ENCODE results near the gene CAPN2. TPM values are rescaled to one million over a fixed set of nuclear protein-coding genes. Genes with fewer than 3 reads are reported as not detected.

CAPN2 gene
- total RNA-seq, 1 donor from 2014 or later: 391 TPM

DNA sequence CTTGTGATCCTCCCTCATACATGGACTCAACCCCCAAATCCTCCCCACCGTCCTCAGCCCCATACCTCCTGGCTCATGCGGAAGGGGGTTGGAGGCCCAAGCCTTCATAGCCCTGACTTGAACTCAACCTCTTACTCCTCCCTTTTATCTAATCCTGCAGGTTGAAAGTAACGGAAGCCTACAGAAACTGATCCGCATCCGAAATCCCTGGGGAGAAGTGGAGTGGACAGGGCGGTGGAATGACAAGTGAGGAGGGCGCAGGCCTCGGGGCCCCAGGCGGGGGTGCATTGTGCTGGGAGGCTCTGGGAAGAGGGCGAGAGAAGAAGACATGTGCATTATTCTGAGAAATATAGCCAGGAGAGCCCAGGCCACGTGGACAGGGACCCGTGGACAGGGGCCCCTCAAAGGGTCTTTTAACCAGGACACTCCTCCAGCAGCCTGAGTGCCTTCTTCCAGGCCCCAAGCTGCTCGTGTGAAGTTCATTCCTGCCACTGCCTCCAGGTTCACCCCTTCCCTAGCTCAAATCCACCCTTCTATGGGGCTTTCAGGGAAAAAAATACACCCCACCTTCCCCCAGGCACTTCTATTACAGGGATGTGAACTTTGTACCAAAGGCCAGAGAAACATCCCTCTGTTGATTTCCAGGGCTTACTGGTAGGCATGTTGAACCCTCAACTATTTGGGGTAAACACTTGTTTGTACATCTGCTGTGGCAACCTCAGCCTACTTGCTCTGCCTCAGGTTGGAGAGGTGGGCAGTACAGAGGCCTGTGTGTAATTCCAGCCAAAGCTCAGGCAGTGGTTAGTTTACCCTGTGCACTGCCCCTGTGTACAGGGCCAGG lies 38.6 kb downstream of the CAPN2 start:
- H3K27ac Mint-ChIP-seq (ENCODE audit: unreplicated experiment): no peak overlapping the region

DNA sequence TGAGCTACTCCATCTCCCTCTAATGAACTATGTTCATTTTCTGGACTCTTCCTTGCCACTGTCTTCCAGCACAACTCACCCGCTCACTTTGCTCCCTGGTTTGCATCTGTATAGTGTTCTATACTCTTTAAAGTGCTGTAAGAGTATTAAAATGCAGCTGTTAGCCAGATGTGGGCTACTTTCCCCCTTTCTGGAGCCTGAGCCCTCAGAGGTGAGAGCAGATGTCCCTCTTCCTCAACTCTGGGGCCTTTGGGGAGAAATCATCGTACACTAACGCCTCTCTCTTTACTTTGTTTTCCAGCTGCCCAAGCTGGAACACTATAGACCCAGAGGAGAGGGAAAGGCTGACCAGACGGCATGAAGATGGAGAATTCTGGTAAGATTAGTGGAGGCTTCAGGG lies 39.4 kb downstream of the CAPN2 start:
- Histone ChIP-seq H3K9me3 (ENCODE audit: insufficient read depth, low read depth, low read length) (no peaks in the 10 kb centered on the region), H2AFZ (ENCODE audit: low read depth, low read length) (no peak overlapping the region)

More for the DNA sequence above, 38.6 kb downstream of the CAPN2 start:
- H3K4me1 Mint-ChIP-seq (ENCODE audit: low read depth, unreplicated experiment): peaks cover 15% of the 10 kb centered on the region
- H3K9me3 ChIP-seq (ENCODE audit: insufficient read depth, low read depth, low read length): no peaks in the 10 kb centered on the region
- peaks cover 25% of the 10 kb centered on the region for H3K4me1 ChIP-seq (ENCODE audit: insufficient read depth, low read length)
- no peaks in the 10 kb centered on the region for H3K9me3 Mint-ChIP-seq (ENCODE audit: unreplicated experiment)
- DNase-seq (ENCODE audit: low read depth) (no peak), FAIRE-seq (no peak)
- H2AFZ ChIP-seq (ENCODE audit: low read depth, low read length): no peak overlapping the region
- H3K4me2 ChIP-seq (ENCODE audit: low read length): no peak overlapping the region
- peak overlapping the region; percentile 40 for H3K4me3 Mint-ChIP-seq (ENCODE audit: unreplicated experiment)
- peaks cover 43% of the 10 kb centered on the region for H3K79me2 ChIP-seq (ENCODE audit: insufficient read depth, low read length)
- H3K36me3 Mint-ChIP-seq (ENCODE audit: low read depth, unreplicated experiment): peaks cover 42% of the 10 kb centered on the region
- H3K4me3 ChIP-seq (ENCODE audit: insufficient read depth, low read depth, low read length): no peak overlapping the region
- no peak overlapping the region for H3K9ac ChIP-seq (ENCODE audit: low read length)
- H3K27me3 ChIP-seq (ENCODE audit: insufficient read depth, low read length): no peaks in the 10 kb centered on the region
- no peaks in the 10 kb centered on the region for H3K27me3 Mint-ChIP-seq (ENCODE audit: low read depth, unreplicated experiment)
- no peak overlapping the region for H3K27ac ChIP-seq (ENCODE audit: low read depth, low read length)
- H4K20me1 ChIP-seq (ENCODE audit: insufficient read depth, low read length): peaks cover 53% of the 10 kb centered on the region
- TF ChIP-seq EZH2 (IDR thresholded peaks at IDR 0.05; ENCODE audit: insufficient read depth, low read length): no peak
- TF ChIP-seq, protein P1, sequence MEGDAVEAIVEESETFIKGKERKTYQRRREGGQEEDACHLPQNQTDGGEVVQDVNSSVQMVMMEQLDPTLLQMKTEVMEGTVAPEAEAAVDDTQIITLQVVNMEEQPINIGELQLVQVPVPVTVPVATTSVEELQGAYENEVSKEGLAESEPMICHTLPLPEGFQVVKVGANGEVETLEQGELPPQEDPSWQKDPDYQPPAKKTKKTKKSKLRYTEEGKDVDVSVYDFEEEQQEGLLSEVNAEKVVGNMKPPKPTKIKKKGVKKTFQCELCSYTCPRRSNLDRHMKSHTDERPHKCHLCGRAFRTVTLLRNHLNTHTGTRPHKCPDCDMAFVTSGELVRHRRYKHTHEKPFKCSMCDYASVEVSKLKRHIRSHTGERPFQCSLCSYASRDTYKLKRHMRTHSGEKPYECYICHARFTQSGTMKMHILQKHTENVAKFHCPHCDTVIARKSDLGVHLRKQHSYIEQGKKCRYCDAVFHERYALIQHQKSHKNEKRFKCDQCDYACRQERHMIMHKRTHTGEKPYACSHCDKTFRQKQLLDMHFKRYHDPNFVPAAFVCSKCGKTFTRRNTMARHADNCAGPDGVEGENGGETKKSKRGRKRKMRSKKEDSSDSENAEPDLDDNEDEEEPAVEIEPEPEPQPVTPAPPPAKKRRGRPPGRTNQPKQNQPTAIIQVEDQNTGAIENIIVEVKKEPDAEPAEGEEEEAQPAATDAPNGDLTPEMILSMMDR (IDR thresholded peaks at IDR 0.05; ENCODE audit: insufficient read depth, low read depth, low read length): no peak
- peaks cover 82% of the 10 kb centered on the region for H3K36me3 ChIP-seq (ENCODE audit: insufficient read depth, low read length)

More for the DNA sequence above, 39.4 kb downstream of the CAPN2 start:
- peaks cover 85% of the 10 kb centered on the region for H3K36me3 ChIP-seq (ENCODE audit: insufficient read depth, low read length)
- Mint-ChIP-seq H3K9me3 (ENCODE audit: unreplicated experiment) (no peaks in the 10 kb centered on the region), H3K27me3 (ENCODE audit: low read depth, unreplicated experiment) (no peaks in the 10 kb centered on the region), H3K27ac (ENCODE audit: unreplicated experiment) (no peak overlapping the region), H3K4me1 (ENCODE audit: low read depth, unreplicated experiment) (peaks cover 15% of the 10 kb centered on the region), H3K4me3 (ENCODE audit: unreplicated experiment) (no peak overlapping the region), H3K36me3 (ENCODE audit: low read depth, unreplicated experiment) (peaks cover 40% of the 10 kb centered on the region)
- no peak overlapping the region for H3K4me3 ChIP-seq (ENCODE audit: insufficient read depth, low read depth, low read length)
- TF ChIP-seq EZH2 (IDR thresholded peaks at IDR 0.05; ENCODE audit: insufficient read depth, low read length): no peak
- TF ChIP-seq, protein P1 (IDR thresholded peaks at IDR 0.05; ENCODE audit: insufficient read depth, low read depth, low read length): no peak
- H3K4me2 ChIP-seq (ENCODE audit: low read length): no peak overlapping the region
- FAIRE-seq: no peak
- DNase-seq (ENCODE audit: low read depth): no peak
- H4K20me1 ChIP-seq (ENCODE audit: insufficient read depth, low read length): peaks cover 49% of the 10 kb centered on the region
- no peak overlapping the region for H3K27ac ChIP-seq (ENCODE audit: low read depth, low read length)
- H3K4me1 ChIP-seq (ENCODE audit: insufficient read depth, low read length): peaks cover 22% of the 10 kb centered on the region
- H3K79me2 ChIP-seq (ENCODE audit: insufficient read depth, low read length): peaks cover 39% of the 10 kb centered on the region
- no peaks in the 10 kb centered on the region for H3K27me3 ChIP-seq (ENCODE audit: insufficient read depth, low read length)
- no peak overlapping the region for H3K9ac ChIP-seq (ENCODE audit: low read length)

All from astrocyte (in vitro differentiated cells and primary cell).